Measurements from ENCODE around the gene MGMT.

- no peak for TF ChIP-seq CTCF (IDR thresholded peaks at IDR 0.05; ENCODE audit: low read length)
- no peak for TF ChIP-seq EZH2 (optimal IDR thresholded peaks at IDR 0.05; ENCODE audit: low read depth, low read length)
Observed at GRCh38 chr10:129713659-129714265, 246.7 kb downstream of the MGMT start.
